HepG2 (cell line): ENCODE measurements around the gene RCCD1. TPM values are rescaled to one million over a fixed set of nuclear protein-coding genes. Genes with fewer than 3 reads are reported as not detected.

Experiments used
- FOXC1 ChIP-seq: sonication (generic); formaldehyde crosslinking; IDR thresholded peaks from 2 replicates; pipeline ENCODE4 v1.8.0; 2022; ENCODE audit warnings: mild to moderate bottlenecking, missing genetic modification reagents, borderline replicate concordance
- HNRNPLL ChIP-seq: fragments of 200-400 bp; formaldehyde crosslinking; IDR thresholded peaks from 2 replicates; pipeline ENCODE4 v1.6.1; 2017; ENCODE audit warnings: mild to moderate bottlenecking, low read depth, low read length; ENCODE audit not compliant: poor library complexity, severe bottlenecking
- KLF16 ChIP-seq, 2 experiments: sonication (generic) in 1 of 2; formaldehyde crosslinking in 1 of 2; IDR thresholded peaks; 2 replicates each; pipeline versions ENCODE4 v1.6.1 to v1.8.0; 2016 to 2023; ENCODE audit warnings: missing genetic modification reagents in 2 of 2, missing compliant biosample characterization in 1 of 2
- MAZ ChIP-seq, 2 experiments: sonication (generic) in 1 of 2; formaldehyde crosslinking in 1 of 2; IDR thresholded peaks; 2 replicates each; pipeline versions ENCODE4 v1.5.0 to v1.6.1; 2012 to 2020; ENCODE audit warnings: low read depth in 2 of 2, mild to moderate bottlenecking in 2 of 2, borderline replicate concordance in 1 of 2, improper control_type of control experiment in 1 of 2, low read length in 1 of 2, missing genetic modification reagents in 1 of 2, moderate library complexity in 1 of 2
- MIER3 ChIP-seq: IDR thresholded peaks from 2 replicates; pipeline ENCODE4 v1.6.1; 2016; ENCODE audit warnings: missing compliant biosample characterization, borderline replicate concordance
- MYPOP ChIP-seq: sonication (generic); formaldehyde crosslinking; IDR thresholded peaks from 2 replicates; pipeline ENCODE4 v1.8.1; 2023; ENCODE audit warnings: mild to moderate bottlenecking, moderate library complexity, missing genetic modification reagents
- PHF21A ChIP-seq: sonication (generic); formaldehyde crosslinking; IDR thresholded peaks from 2 replicates; pipeline ENCODE4 v1.5.0; 2020; ENCODE audit warnings: mild to moderate bottlenecking, missing genetic modification reagents
- PHF8 ChIP-seq: sonication (generic); formaldehyde crosslinking; IDR thresholded peaks from 2 replicates; pipeline ENCODE4 v1.5.0; 2020; ENCODE audit warnings: missing genetic modification reagents
- SETDB1 ChIP-seq: sonication (generic); formaldehyde crosslinking; IDR thresholded peaks from 2 replicates; pipeline ENCODE4 v1.5.1; 2020; ENCODE audit warnings: missing genetic modification reagents, mild to moderate bottlenecking, borderline replicate concordance
- SOX5 ChIP-seq: IDR thresholded peaks from 2 replicates; pipeline ENCODE4 v1.6.1; 2016; ENCODE audit warnings: borderline replicate concordance
- SP1 ChIP-seq, 2 experiments: fragments of 450-650 bp in 1 of 2; sonication (generic) in 1 of 2; formaldehyde crosslinking in 1 of 2; IDR thresholded peaks; 2 replicates each; pipeline versions ENCODE4 v1.4.0 to v1.6.1; 2016 to 2020; ENCODE audit warnings: missing genetic modification reagents in 1 of 2
- SP140L ChIP-seq: sonication (generic); formaldehyde crosslinking; IDR thresholded peaks from 2 replicates; pipeline ENCODE4 v1.4.0; 2020; ENCODE audit warnings: missing genetic modification reagents, borderline replicate concordance
- SP5 ChIP-seq: IDR thresholded peaks from 2 replicates; pipeline ENCODE4 v1.6.1; 2016; ENCODE audit warnings: low read depth, borderline replicate concordance
- TFAP4 ChIP-seq: sonication (generic); IDR thresholded peaks from 2 replicates; pipeline ENCODE4 v1.6.1; 2016; ENCODE audit warnings: low read depth, borderline replicate concordance
- ZNF414 ChIP-seq: sonication (generic); formaldehyde crosslinking; IDR thresholded peaks from 2 replicates; pipeline ENCODE4 v1.5.0; 2020; ENCODE audit warnings: missing genetic modification reagents
- ZNF563 ChIP-seq: sonication (generic); formaldehyde crosslinking; IDR thresholded peaks from 2 replicates; pipeline ENCODE4 v1.8.0; 2022; ENCODE audit warnings: mild to moderate bottlenecking, moderate library complexity, missing genetic modification reagents
- ZNF574 ChIP-seq: sonication (generic); formaldehyde crosslinking; IDR thresholded peaks from 2 replicates; pipeline ENCODE4 v1.4.0; 2020; ENCODE audit warnings: missing genetic modification reagents
- ZNF678 ChIP-seq: sonication (generic); formaldehyde crosslinking; IDR thresholded peaks from 2 replicates; pipeline ENCODE4 v1.4.0; 2020; ENCODE audit warnings: mild to moderate bottlenecking, missing genetic modification reagents
- ZNF800 ChIP-seq: sonication (generic); formaldehyde crosslinking; IDR thresholded peaks from 2 replicates; pipeline ENCODE4 v1.4.0; 2020; ENCODE audit warnings: missing genetic modification reagents
- ZSCAN31 ChIP-seq: sonication (generic); formaldehyde crosslinking; IDR thresholded peaks from 2 replicates; pipeline ENCODE4 v1.5.0; 2020; ENCODE audit warnings: low read depth, mild to moderate bottlenecking, missing genetic modification reagents
- polyA plus RNA-seq, 8 experiments: library from polyadenylated mRNA; depleted of rRNA in 3 of 8; stranded (reverse) in 7 of 8; unstranded in 1 of 8; fragments of >200 nt; fragmentation: Illumina TruSeq in 4 of 8; extraction: Trizol in 4 of 8; gene quantifications; 2 replicates each; pipeline versions ENCODE4 v1.2.1 to v1.2.3, GENCODE V29; 2011 to 2016; ENCODE audit warnings: low read depth in 4 of 8, missing spikeins in 1 of 8, mixed read lengths in 1 of 8; ENCODE audit not compliant: insufficient read depth in 1 of 8
- total RNA-seq, 5 experiments: library from RNA; depleted of rRNA; stranded (reverse); fragments of >200 nt; fragmentation: Illumina TruSeq; extraction: Trizol; gene quantifications; 2 replicates each; pipeline ENCODE4 v1.2.3, GENCODE V29; 2016; ENCODE audit warnings: low read depth in 1 of 5

Gene RCCD1
- total and polyA plus RNA-seq, 2 of the 13 experiments (the other 11 are each of a cell fraction or from before 2014, with no cell fraction given): 14.1 to 15.1 TPM

GRCh38 chr15:90934949-90935751 lies 19.5 kb upstream of the RCCD1 start, which contains the start of gene UNC45A (continued):
- TF ChIP-seq KLF16 (CRISPR knock-in tag; IDR thresholded peaks at IDR 0.05): peak in 1 of 2 experiments; percentile 60; a peak in 1 of 4 replicates
- no peak for TF ChIP-seq SETDB1
- TF ChIP-seq SP5 (CRISPR knock-in tag): peak; percentile 84
- no peak for TF ChIP-seq SP1 (IDR thresholded peaks at IDR 0.05)
- peak; percentile 59 for TF ChIP-seq SP1 (CRISPR knock-in tag; IDR thresholded peaks at IDR 0.05)
- TF ChIP-seq HNRNPLL: peak; percentile 78
- TF ChIP-seq TFAP4: 0 out of 2 replicates have a peak, but pooled peaks have one; percentile 7
- TF ChIP-seq MYPOP (CRISPR knock-in tag): peak; percentile 64; the same call in 1 of the 2 replicates
- peak; percentile 74; the same call in 1 of the 2 replicates for TF ChIP-seq ZNF574 (CRISPR knock-in tag)
- TF ChIP-seq FOXC1: 0 out of 2 replicates have a peak, but pooled peaks have one; percentile 36
- 0 out of 2 replicates have a peak, but pooled peaks have one; percentile 10 for TF ChIP-seq PHF21A (CRISPR knock-in tag)
- TF ChIP-seq SP140L (CRISPR knock-in tag): no peak
- peak; percentile 16; the same call in 1 of the 2 replicates for TF ChIP-seq SOX5
- peak; percentile 73; the same call in 1 of the 2 replicates for TF ChIP-seq ZSCAN31
- TF ChIP-seq ZNF678 (CRISPR knock-in tag): no peak
- TF ChIP-seq MAZ (IDR thresholded peaks at IDR 0.05; ENCODE audit: borderline replicate concordance, low read depth, low read length): peak; percentile 69; the same call in 1 of the 2 replicates
- TF ChIP-seq MAZ (CRISPR knock-in tag; IDR thresholded peaks at IDR 0.05; ENCODE audit: low read depth): peak; percentile 93
- peak; percentile 74 for TF ChIP-seq PHF8 (CRISPR knock-in tag)
- TF ChIP-seq MIER3 (CRISPR knock-in tag): peak; percentile 38; the same call in 1 of the 2 replicates
- peak; percentile 21; the same call in 1 of the 2 replicates for TF ChIP-seq ZNF800 (CRISPR knock-in tag)
- TF ChIP-seq ZNF563 (CRISPR knock-in tag): peak; percentile 61; the same call in 1 of the 2 replicates
- TF ChIP-seq ZNF414: 0 out of 2 replicates have a peak, but pooled peaks have one; percentile 0
